ENCODE measurements around the gene IKBKG.
"Not testable (repeated sequence)": the region's sequence is repeated elsewhere in the genome, so short reads cannot be mapped to it uniquely, and the experiment has no call there.

The IKBKG gene, protein sequence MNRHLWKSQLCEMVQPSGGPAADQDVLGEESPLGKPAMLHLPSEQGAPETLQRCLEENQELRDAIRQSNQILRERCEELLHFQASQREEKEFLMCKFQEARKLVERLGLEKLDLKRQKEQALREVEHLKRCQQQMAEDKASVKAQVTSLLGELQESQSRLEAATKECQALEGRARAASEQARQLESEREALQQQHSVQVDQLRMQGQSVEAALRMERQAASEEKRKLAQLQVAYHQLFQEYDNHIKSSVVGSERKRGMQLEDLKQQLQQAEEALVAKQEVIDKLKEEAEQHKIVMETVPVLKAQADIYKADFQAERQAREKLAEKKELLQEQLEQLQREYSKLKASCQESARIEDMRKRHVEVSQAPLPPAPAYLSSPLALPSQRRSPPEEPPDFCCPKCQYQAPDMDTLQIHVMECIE

DNA sequence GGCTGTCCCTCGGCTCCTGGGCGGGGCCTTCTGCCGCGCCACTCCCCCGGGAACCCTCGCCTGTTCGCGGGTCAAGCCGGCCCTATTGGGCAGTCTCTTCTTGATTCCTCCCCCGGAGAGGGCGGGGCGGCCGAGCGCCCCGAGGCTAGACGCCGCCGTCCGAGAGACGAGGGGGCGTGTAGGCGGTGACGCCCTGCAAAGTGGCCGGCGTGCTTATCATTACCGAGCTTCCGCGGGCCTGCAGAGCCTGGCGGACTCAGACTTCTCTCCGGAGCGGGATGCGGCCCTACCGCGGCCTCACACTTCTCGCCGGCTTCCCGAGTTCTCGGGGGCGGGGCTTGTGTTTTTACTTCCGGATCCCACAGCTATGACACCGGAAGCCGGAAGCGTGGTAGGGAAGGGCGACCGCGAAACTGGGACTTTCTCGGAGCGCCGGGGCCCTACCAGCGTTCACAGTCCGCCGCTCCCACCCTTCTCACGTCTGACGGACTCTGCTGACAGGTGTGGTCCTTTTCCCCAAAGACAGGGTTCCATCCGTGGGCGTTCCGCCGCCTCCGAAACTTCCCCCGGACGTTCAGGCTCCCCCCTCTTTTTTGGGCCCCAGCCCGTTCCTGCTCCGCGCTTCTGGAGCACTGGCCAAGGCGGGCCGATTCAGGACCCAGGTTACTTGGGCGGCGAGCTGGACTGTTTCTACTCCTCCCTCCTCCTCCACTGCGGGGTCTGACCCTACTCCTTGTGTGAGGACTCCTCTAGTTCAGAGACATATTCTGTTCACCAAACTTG is at the start of gene IKBKG:
TSS of gene IKBKG (plus strand) at position 376 of the 783 bp plus-strand sequence. CDS start 4,383 bp downstream, outside the sequence.
- DNase-seq = peak; percentile 65

DNA sequence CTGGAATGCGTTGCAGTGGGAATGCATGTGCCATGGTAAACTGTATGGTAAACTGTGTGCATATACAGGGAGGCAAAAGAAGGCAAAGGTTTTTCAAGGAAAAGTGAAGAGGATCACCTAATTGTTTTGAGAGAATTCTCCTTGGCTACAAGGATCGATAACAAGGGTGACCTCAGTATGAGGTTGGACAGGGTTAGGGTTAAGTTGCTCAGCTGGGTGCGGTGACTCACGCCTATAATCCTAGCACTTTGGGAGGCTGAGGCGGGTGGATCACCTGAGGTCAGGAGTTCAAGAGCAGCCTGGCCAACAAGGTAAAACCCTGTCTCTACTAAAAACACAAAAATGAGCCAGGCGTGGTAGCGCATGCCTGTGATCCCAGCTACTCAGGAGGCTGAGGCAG is 46.0 kb upstream of the IKBKG start:
- DNase-seq = not testable (repeated sequence)

DNA sequence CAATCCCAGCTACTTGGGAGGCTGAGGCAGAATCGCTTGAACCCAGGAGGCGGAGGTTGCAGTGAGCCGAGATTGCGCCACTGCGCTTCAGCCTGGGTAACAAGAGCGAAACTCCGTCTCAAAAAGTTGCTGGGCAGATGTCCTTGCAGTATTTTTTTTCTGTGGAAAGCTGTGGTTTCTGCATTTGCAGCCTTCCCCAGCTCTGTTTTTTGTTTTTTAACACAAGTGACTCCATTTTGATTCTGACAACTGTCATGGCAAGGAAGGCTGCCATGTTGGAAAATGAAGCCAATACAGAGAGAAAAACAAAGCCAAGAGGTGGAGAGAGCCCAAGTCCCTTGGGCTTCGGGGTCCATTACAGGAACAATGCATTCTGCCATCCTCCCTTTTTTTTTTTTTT is 45.3 kb upstream of the IKBKG start:
- DNase-seq = no peak

DNA sequence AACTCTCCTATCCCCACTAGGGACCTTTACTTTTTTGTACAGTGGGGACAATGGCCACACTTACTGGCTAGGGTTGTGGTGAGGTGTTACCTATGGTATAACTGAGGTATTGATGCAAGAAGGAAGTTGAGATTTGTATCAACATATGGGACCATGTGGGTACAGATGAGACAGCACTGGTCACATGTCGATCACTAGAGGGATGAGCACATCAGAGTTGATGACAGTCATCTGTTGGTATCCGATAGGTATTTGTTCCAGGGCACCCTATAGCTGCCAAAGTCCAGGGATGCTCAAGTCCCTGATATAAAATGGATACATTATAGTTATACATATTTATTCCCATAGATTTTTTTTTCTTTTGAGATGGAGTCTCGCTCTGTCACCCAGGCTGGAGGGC is 44.4 kb upstream of the IKBKG start:
- DNase-seq = no peak

DNA sequence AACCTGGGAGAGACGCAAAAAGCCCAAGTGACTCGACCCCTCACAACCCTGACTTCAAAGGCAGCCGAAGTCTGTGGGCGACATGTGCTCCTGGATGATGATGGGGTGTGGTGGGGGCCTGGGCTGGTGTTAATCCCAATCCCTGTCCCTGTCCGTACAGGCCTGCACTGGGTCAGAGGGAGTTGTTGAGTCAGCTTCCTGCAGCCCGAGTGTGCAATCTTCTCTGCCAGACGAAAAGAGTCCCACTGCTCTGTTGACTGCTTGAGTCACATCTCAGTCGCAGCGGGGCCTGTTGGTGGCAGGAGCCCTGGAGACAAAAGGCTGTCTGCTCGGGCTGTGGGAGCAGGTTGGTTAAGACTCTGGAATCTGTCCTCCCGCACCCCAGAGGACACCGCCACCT is 41.7 kb upstream of the IKBKG start:
- no peak for DNase-seq

DNA sequence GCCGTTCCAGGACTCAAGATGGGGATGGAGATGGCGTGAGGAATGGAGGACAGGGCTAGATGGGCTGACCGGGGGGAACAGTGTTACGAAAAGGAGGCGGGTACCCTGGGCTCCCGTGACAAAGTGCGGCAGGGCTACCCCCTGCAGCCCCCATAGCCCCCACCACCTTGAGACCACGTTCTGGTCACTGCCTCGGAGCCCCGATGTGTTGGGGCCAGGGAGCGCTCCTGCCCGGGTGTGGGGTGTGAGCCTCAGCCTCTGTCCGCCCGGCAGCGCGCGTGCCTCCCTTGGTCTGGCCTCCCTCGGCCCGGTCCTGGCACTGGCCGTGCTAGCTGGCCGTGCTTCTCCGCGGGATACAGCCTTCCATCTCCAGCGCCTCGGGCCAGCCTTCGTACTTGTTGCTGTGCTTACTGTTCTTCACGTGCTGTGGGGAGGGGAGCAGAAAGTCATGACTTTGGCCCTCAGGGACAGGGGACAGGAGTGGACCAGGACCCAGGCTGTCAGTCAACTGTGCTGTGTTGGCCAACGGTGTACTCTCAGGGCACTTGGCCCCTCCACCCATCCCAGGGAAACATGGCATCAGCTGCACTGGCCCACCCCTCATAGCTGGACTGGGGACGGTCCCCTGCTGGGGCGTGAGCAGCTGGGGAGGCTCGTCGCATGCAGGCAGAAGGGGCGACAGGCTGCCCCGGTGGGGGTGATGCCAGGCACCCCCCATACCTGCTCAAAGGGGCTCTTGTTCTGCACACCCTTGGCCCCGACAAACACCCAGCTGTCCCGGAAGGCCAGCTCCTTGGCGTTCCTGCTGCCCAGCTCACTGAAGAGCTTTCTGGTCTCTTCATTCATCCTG is 40.7 kb upstream of the IKBKG start:
- no peak for DNase-seq

DNA sequence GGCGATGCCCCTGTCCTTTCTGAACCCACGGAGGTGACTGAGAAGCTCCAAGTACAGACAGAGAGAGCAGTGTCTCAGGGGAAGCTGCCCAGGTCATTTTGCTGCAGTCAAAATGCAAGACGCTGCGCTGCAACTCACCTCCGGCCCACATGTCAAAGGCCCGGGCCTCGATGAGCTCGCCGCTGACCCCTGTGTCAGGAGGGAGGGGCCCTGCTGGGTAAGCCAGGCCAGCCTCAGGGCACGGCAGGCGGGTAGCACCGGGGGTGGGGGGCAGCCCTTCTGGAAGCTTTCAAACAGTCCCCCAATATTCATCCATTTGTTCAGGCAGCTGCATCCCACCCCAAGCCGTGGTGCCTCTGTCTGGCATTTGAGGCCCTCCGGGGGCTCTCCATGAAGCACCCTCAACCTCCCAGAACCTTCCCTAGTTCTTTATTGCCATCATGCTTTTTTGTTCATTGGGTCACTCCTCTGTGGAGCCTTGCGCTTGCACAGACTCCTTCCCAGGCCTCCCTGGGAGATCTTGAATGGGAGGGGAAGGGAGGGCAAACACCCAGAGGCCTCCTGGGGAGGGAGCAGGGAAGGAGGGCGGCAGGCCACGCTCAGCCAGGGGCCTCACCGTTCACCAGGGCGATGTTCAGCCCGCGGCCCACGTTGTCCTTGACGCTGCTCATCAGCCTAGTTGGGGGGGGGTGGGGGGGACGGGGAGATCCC is 39.6 kb upstream of the IKBKG start:
- no peak for DNase-seq

DNA sequence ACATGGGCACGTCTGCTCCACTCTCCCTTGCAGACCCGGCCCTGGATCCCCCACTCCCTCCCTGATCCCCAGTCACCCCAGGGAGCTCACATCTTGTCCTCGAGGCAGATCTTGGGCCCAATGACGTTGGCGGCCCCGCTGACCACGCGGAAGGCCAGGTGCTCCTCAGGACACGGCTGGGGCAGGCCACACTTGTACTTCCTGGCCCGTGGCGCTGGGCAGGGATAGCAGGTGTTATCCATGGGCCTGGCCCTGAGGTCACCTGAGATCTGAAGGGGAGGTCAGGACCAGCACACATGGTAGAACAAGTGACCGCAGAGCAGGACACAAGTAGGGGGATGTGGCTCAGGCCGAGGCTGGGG is 39.1 kb upstream of the IKBKG start:
- DNase-seq = no peak

DNA sequence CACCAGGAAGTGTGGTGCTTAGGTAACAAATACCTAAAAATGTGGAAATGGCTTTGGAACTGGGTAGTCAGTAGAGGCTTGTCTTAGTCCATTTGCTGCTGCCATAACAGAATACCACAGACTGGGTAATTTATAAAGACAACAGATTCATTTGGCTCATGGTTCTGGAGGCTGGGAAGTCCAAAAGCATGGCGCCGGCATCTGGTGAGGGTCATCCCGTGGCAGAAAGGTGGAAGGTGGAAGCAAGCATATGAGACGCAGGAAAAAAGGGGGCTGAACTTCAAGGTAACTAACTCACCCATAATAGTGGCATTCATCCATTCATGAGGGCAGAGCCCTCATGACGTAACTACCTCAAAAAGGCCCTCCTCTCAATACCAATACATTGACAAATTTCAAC is 38.0 kb upstream of the IKBKG start:
- DNase-seq = no peak

DNA sequence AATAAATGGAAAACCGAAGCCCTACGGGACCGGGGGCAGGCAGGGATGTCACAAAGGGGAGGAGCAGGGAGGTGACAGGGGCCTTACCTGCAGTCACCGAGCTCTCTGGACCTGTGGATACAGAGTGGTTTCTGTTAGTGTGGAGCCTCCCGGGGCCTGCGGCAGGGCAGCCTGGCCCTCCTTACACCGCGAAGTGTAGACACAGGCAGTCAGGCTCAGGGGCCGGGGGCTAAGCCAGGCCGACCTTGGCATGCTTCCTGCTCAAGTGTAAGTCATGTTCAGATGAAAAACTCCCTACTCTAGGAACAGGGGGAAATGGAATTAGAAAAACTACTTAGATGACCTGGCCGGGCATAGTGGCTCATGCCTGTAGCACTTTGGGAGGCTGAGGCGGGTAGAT is 35.7 kb upstream of the IKBKG start:
- no peak for DNase-seq

DNA sequence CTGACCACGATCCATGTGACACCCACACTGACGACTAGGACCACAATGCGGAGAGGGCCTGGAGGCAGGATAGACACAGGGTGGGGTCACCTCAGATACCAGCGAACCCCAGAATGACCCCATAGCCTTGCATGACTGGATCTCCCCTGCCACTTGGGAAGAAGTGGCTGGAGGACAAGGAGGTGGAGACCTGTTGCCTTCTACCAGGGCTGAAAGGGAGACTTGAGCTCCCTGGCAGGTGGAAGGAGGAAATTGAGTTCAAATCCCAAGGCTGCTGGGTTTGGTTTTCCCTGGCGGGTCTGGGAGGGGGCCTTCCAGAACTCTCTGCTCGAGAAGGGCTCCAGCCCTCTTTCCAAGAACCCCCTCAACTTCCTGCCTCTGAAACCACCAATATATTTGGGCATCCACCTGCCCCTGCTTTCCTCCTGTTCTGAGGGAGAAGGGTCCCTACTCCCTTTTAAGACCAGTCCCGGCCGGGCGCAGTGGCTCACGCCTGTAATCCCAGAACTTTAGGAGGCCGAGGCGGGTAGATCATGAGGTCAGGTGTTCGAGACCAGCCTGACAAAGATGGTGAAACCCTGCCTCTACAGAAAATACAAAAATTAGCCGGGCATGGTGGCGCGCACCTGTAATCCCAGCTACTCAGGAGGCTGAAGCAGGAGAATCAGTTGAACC is 34.4 kb upstream of the IKBKG start:
- no peak for DNase-seq

DNA sequence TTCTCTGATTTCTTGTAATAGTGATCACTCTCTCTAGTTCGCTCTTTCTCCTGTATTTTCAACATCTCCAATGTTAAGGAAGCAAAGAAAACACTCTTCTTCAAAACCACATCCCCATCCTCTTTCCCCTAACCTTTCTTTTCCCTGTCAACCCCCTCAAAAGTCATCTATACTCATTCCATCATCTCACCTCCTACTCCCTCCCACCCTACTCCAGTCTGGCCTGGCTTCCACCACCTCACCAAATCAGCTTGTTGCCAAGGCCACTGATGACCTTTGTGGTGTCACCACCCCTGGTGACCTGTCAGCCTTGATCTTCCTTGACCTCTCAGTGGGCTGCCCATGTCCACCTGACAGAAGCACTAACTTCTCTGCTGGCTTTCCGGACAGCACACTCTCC is 33.7 kb upstream of the IKBKG start:
- DNase-seq = no peak

DNA sequence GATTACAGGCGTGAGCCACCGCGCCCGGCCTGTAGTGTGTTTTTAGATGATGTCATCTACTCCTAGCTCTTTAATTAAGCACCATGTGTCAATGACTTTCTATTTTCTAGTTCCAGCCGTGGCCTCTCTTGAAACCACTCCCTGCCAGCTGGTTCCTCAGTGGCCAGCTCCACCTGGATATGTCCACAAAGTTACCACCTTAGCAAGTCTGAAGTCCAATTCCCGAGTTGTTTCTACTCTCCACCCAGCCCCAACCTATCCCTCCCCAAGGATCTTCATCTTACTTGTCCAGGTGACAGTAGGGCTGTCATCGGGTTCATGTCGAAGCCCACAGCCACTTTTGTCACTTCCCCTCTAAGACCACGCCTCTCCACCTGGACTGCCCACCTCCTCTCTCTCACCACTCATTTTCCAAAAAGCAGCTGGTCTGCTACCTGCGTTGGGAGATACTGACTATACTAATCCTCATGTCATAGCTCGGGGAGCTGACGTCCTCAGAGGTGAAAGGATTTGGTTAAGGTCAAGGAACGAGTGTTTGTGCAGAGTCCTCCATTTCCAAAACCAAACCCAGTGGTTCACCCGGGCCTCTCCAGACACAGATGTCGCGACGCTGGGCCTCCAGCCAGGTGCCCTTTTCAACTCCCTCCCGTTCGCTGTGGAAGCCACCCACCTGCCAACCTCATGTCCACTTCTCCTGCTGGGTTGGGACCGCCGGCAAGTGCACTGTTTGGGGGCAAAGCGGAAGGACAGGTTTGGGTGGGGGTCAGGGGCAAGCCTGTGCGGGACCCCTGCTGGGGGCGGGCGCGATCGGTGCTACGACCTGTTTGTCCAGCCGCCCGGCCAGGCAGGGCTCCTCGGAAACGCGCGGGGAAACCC is 32.1 kb upstream of the IKBKG start:
- DNase-seq = no peak

DNA sequence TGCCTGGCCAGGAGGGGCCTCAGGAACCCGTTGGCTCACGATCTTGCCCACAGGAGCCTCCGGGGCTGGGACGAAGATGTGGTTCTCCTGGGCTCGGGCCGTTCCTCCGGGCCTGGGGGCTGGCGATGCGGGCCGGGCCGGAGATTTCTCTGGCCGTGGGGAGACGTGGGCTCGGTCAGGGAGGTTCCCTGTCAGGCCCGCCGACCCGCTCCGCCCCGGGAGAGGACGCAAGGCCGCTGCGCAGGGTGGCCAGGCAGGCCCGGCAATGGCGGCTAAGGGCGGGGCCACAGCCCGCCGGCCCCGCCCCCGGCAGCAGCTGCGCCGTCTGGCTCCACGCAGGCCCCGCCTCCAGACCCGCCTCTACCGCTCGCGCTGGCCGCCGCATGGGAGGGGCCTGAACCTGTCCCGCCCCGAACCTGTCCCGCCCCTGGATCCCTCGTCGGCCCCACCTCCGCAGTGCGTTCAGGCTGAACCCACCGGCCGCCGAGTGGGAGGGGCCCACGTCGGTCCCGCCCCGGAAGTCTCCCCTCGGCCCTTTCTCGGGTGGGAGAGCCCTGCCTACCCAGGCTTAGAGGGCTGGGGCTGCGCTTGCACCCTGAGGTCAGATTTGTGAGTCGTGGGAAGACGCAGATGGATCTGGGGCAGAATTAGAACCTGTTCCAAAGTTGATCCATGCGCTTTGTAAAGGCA is 31.3 kb upstream of the IKBKG start, which contains the start of gene FAM3A:
TSS of gene FAM3A (minus strand) at position 267 of the 690 bp plus-strand sequence. CDS start 460 bp downstream, outside the sequence.
- peak; percentile 73 for DNase-seq

DNA sequence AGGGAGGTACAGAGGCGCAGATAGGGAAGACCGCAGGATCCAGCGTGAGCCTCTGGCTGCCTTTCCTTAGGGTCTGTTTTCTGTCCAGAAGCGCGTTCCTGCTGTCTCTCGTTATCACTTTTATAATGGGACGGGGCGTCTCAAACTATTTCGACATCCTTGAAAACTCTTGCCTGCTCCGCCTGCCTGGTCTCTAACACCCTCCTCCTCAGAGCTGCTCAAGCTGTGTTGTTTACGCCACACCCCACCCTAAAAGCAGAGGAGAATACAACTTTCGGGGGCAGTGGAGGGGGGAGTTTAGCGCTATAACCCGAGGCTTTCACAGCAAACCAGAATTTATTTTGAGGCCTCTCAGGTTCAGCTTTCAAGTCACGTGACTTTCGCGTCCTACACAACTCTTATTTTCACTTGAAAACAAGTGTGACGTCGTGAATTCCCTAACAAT is 30.7 kb upstream of the IKBKG start:
- DNase-seq = no peak

DNA sequence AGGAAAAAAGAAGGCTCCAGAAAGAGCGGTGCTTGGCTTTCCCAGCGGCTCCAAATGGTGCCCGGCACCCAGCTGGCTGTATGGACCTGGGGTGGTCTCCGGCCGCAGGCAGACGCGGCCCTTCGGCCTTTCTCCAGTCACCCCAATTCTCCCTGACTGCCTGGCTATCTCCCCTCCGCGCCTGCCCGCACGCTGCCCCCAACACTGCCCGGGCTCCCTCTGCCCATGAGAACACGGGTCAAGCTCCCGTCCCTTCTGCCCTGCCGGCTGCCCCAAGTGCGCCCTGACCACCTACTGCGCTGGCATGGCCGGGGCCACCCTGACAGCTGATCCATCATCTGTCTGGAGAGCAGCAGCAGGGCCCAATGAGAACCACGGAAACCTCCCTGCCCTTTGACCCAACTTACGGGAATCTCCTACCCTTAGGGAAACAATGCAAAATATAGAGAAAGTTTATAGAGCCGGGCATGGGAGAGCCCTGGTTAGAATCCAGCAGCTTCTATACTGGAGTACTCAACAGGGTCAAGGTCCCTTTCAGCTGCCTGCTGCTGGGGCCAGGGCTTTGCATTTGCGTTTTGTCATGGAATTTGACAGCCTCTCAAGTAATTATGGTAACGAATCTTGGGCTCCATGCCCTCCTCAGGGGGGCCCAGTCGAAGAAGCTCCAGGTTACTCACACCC is 30.2 kb upstream of the IKBKG start:
- no peak for DNase-seq

DNA sequence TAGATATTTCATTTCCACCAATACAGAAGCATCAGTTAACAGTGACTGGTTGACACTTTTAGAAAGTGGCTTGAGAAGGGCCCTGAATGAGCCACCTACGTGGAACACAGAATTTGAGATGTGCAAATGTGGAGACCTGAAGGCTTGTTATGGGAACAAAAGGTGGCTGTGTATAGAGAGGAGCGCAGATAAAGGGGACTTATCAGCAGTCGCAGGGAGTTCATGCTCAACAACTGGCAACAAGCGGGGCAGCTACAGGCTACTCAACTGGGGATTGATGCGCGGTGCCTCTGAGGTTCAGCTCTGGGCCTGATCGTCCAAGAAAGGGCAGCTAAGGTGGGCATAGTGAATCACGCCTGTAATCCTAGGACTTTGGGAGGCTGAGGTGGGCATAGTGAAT is 28.0 kb upstream of the IKBKG start:
- DNase-seq = no peak

DNA sequence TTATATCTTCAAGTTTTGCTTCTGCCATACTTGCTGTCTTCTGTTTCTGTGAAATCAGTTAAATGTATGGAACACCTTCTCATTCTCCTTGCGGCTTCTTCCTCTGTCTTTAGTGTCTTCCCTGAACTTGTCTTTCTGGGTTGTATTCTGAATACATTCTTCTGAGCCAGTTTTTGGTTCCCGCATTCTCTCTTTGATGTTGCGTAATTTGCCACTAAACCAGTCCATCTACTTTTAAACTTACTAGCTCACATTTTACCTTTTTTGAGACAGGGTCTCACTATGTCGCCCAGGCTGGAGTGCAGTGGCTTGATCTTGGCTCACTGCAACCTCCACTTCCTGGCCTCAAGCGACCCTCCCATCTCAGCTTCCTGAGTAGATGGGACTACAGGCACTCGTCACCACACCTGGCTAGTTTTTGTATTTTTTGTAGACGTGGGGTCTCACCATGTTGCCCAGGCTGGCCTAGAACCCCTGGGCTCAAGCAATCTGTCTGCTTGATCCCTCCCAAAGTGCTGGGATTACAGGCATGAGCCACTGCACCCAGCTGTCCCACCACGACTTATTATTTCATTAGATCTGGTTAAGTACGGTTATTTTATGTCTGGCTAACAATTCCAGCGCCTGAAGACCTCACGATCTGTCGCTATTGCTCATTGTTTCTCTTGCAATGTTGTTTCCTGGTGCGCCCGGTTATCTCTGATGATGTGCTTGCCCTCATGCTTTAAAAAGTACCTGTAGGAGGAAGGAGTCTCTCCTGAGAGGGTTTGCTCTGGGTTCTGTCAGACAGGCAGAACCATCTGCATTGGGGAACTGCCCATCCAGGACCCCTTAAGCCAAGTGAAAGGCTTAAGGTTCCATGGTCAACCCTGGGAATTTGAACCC is 21.6 kb upstream of the IKBKG start:
- DNase-seq = no peak

Data from NCI-H1436 treated with DMSO at 0.1 percent for 48 hours (cell line).